ENCODE results near the gene GPX3.

Gene GPX3

DNA sequence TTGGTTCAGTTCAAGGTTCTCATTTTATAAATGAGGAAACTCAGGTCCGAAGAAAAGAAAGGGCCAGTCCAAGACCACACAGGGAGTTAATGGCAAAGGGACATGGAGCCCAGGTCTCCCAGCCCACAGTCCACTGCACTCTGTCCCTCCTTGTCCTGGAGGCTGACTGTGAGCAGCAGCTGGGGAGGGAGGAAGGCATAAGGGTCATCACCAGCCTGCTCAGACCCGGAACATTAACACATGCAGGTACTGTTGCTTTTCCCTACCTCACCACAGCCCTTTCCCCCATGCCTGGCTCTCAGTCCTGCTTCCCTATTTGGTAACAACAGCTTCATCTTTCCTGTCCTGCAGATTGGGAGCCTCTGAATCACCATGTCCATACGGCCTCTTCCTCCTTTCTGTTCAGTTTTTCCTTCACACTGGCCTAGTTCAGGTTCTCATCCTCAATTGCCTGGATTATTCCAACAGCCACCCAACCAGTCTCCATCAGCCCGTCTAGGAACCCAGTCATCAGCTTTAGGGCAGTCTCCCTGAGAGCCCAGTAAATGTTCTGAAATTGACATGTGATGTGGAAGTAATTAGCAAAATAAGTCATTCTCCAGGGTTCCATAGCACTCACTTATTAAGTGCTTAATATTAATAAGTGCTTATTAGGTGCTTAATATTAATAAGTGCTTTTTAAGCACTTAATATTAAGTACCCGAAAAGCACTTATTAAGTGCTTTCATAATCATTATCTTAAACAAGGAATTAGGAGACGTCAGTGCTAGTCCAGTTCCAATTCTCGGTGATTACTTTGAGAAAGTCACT is 4.3 kb downstream of the GPX3 start:
- no peak overlapping the region for H3K27ac ChIP-seq (ENCODE audit: low read length)
- no peaks in the 10 kb centered on the region for H3K36me3 ChIP-seq (ENCODE audit: control insufficient read depth, insufficient read depth, low read length)
- WGBS (ENCODE audit: insufficient coverage, insufficient read length), result no CpG with 5 or more reads among the region's 7 CpGs
- H3K9me3 ChIP-seq (ENCODE audit: control insufficient read depth, insufficient read depth, low read length), result no peaks in the 10 kb centered on the region
- no peaks in the 10 kb centered on the region for H3K4me1 ChIP-seq (ENCODE audit: control insufficient read depth, insufficient read depth, low read length)
- no peak for DNase-seq (ENCODE audit: low read depth, low spot score)
- H3K27me3 ChIP-seq (ENCODE audit: control insufficient read depth, insufficient read depth, low read length), result peaks cover 3% of the 10 kb centered on the region; the same call in 1 of the 2 replicates
- no peak overlapping the region for H3K4me3 ChIP-seq (ENCODE audit: low read length)

DNA sequence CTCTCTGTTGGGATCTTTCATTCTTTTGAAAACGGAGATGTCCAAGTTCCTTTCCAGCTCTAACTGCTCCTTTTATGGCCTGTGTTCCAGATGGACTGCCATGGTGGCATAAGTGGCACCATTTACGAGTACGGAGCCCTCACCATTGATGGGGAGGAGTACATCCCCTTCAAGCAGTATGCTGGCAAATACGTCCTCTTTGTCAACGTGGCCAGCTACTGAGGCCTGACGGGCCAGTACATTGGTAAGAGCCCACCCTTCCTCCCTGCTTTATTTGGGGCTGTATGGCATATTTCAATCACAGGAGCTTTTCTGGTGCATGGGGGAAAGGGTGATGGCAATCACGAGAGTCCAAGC is 4.8 kb downstream of the GPX3 start:
- Histone ChIP-seq H3K27me3 (ENCODE audit: control insufficient read depth, insufficient read depth, low read length) (peaks cover 3% of the 10 kb centered on the region; the same call in 1 of the 2 replicates), H3K36me3 (ENCODE audit: control insufficient read depth, insufficient read depth, low read length) (no peaks in the 10 kb centered on the region), H3K4me1 (ENCODE audit: control insufficient read depth, insufficient read depth, low read length) (no peaks in the 10 kb centered on the region), H3K4me3 (ENCODE audit: low read length) (no peak overlapping the region), H3K27ac (ENCODE audit: low read length) (no peak overlapping the region), H3K9me3 (ENCODE audit: control insufficient read depth, insufficient read depth, low read length) (no peaks in the 10 kb centered on the region)
- WGBS (ENCODE audit: insufficient coverage, insufficient read length), result no CpG with 5 or more reads among the region's 7 CpGs
- DNase-seq (ENCODE audit: low read depth, low spot score), result no peak

DNA sequence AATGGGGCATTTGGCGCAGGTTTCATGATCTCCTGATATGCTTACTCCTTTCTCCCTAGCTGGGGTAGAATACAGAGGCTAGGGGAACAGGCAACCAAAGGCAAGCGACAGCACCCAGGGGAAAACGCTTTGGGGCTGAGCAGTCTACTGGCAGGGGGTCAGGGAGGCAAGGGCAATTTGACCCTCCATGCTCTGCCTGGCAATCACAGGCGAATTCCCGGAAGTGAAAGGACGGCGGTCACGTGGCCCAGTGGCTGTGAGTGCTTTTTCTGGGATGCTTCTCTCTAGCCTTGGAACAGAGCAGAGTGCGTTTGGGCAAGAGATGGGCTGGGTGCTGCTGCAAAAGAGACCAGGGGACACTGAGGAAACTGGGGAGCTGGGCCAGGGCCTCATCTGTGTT is 5.7 kb downstream of the GPX3 start:
- Histone ChIP-seq H3K27me3 (ENCODE audit: control insufficient read depth, insufficient read depth, low read length) (peaks cover 2% of the 10 kb centered on the region; the same call in 1 of the 2 replicates), H3K27ac (ENCODE audit: low read length) (no peak overlapping the region), H3K4me3 (ENCODE audit: low read length) (no peak overlapping the region), H3K36me3 (ENCODE audit: control insufficient read depth, insufficient read depth, low read length) (no peaks in the 10 kb centered on the region), H3K4me1 (ENCODE audit: control insufficient read depth, insufficient read depth, low read length) (no peaks in the 10 kb centered on the region), H3K9me3 (ENCODE audit: control insufficient read depth, insufficient read depth, low read length) (no peaks in the 10 kb centered on the region)
- no CpG with 5 or more reads among the region's 9 CpGs for WGBS (ENCODE audit: insufficient coverage, insufficient read length)
- no peak for DNase-seq (ENCODE audit: low read depth, low spot score)

DNA sequence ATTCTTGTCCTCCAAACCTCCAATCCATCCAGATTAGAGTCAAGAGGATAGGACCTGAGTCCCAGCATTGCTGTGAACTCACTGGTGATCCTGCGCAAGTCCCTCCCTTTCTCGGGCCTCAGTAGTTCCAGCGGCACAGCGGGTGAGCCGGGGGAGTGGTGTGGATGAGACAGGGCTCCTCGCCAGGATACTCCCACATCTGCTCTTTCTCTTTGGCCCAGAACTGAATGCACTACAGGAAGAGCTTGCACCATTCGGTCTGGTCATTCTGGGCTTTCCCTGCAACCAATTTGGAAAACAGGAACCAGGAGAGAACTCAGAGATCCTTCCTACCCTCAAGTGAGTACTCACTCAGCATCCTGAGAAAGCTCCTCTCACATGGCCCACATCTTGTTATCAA is 6.3 kb downstream of the GPX3 start:
- no peaks in the 10 kb centered on the region for H3K9me3 ChIP-seq (ENCODE audit: control insufficient read depth, insufficient read depth, low read length)
- H3K36me3 ChIP-seq (ENCODE audit: control insufficient read depth, insufficient read depth, low read length), result no peaks in the 10 kb centered on the region
- no peak overlapping the region for H3K4me3 ChIP-seq (ENCODE audit: low read length)
- H3K4me1 ChIP-seq (ENCODE audit: control insufficient read depth, insufficient read depth, low read length), result no peaks in the 10 kb centered on the region
- DNase-seq (ENCODE audit: low read depth, low spot score), result no peak
- WGBS (ENCODE audit: insufficient coverage, insufficient read length), result no CpG with 5 or more reads among the region's 7 CpGs
- H3K27ac ChIP-seq (ENCODE audit: low read length), result no peak overlapping the region
- no peaks in the 10 kb centered on the region for H3K27me3 ChIP-seq (ENCODE audit: control insufficient read depth, insufficient read depth, low read length)

DNA sequence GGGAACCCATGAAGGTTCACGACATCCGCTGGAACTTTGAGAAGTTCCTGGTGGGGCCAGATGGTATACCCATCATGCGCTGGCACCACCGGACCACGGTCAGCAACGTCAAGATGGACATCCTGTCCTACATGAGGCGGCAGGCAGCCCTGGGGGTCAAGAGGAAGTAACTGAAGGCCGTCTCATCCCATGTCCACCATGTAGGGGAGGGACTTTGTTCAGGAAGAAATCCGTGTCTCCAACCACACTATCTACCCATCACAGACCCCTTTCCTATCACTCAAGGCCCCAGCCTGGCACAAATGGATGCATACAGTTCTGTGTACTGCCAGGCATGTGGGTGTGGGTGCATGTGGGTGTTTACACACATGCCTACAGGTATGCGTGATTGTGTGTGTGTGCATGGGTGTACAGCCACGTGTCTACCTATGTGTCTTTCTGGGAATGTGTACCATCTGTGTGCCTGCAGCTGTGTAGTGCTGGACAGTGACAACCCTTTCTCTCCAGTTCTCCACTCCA is 7.6 kb downstream of the GPX3 start:
- H3K4me1 ChIP-seq (ENCODE audit: control insufficient read depth, insufficient read depth, low read length), result no peaks in the 10 kb centered on the region
- H3K27me3 ChIP-seq (ENCODE audit: control insufficient read depth, insufficient read depth, low read length), result no peaks in the 10 kb centered on the region
- no peak for DNase-seq (ENCODE audit: low read depth, low spot score)
- no peaks in the 10 kb centered on the region for H3K9me3 ChIP-seq (ENCODE audit: control insufficient read depth, insufficient read depth, low read length)
- no peak overlapping the region for H3K4me3 ChIP-seq (ENCODE audit: low read length)
- WGBS (ENCODE audit: insufficient coverage, insufficient read length), result no CpG with 5 or more reads among the region's 11 CpGs
- H3K27ac ChIP-seq (ENCODE audit: low read length), result no peak overlapping the region
- no peaks in the 10 kb centered on the region for H3K36me3 ChIP-seq (ENCODE audit: control insufficient read depth, insufficient read depth, low read length)

DNA sequence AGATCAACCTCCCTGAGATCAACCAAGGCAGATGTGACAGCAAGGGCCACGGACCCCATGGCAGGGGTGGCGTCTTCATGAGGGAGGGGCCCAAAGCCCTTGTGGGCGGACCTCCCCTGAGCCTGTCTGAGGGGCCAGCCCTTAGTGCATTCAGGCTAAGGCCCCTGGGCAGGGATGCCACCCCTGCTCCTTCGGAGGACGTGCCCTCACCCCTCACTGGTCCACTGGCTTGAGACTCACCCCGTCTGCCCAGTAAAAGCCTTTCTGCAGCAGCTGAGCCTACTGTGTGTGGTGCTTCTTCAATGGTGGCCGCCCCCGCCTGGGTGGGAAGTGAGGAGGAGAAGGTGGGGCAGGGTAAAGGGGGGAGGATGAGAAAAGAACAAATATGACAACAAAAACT is 8.3 kb downstream of the GPX3 start:
- H3K4me3 ChIP-seq (ENCODE audit: low read length), result no peak overlapping the region
- no peak overlapping the region for H3K27ac ChIP-seq (ENCODE audit: low read length)
- no peaks in the 10 kb centered on the region for H3K36me3 ChIP-seq (ENCODE audit: control insufficient read depth, insufficient read depth, low read length)
- no CpG with 5 or more reads among the region's 8 CpGs for WGBS (ENCODE audit: insufficient coverage, insufficient read length)
- H3K27me3 ChIP-seq (ENCODE audit: control insufficient read depth, insufficient read depth, low read length), result no peaks in the 10 kb centered on the region
- no peaks in the 10 kb centered on the region for H3K9me3 ChIP-seq (ENCODE audit: control insufficient read depth, insufficient read depth, low read length)
- no peak for DNase-seq (ENCODE audit: low read depth, low spot score)
- H3K4me1 ChIP-seq (ENCODE audit: control insufficient read depth, insufficient read depth, low read length), result no peaks in the 10 kb centered on the region

DNA sequence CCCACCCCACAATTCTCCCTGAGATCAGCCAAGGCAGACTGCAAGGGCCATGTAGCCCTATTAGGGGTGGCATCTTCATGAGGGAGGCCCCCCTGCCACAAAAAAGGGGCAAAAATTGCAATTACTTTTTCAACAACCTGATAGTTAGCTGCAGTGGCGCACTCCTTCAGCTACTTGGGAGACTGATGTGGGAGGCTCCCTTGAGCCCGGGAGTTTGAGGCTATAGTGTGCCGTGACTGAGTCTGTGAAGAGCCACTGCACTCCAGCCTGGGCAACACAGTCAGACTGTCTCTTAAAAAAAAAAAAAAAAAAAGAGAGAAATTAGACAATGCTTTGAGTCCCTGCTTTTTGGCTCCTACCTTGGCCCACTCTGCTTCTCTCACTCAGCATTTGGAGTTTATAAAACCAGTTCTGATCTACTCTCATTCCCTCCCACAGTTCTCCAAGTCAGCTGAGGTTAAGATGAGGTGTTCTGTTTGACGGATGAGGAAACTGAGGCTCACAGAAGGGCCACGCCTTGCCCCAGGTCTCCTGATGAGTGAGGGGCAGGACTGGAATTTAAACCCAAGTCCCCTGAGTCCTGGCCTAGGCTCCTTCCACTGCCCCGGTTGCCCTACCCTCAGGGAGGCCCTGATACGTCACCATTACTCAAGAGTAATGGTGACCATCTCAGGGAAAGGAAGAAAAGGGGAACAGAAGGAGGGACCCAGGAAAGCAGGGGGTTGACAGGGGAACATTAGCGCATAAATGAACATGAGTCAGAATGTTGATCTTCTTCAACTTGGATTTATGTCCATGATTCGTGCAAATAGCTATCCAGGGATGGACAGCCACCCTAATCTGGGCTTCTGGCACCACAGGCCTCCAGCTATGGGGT is 9.0 kb downstream of the GPX3 start:
- Histone ChIP-seq H3K4me3 (ENCODE audit: low read length) (no peak overlapping the region), H3K4me1 (ENCODE audit: control insufficient read depth, insufficient read depth, low read length) (no peaks in the 10 kb centered on the region), H3K9me3 (ENCODE audit: control insufficient read depth, insufficient read depth, low read length) (no peaks in the 10 kb centered on the region), H3K27ac (ENCODE audit: low read length) (no peak overlapping the region), H3K27me3 (ENCODE audit: control insufficient read depth, insufficient read depth, low read length) (no peaks in the 10 kb centered on the region), H3K36me3 (ENCODE audit: control insufficient read depth, insufficient read depth, low read length) (no peaks in the 10 kb centered on the region)
- no peak for DNase-seq (ENCODE audit: low read depth, low spot score)
- whole genome bisulfite sequencing (ENCODE audit: insufficient coverage, insufficient read length), result no CpG with 5 or more reads among the region's 9 CpGs

DNA sequence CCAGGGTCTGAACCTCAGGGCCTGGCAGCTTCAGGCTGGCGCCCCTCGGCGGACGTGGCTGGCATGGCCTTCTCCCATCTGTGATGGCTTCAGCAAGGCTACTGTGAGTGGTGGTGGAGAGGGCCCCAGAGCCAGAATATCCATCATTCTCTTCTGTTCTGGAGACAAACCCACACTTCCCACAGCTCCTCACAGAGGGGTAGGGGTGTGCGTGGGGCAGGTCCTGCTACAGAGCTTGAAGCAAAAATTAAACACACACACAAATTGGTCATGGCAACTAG is 9.6 kb downstream of the GPX3 start:
- no peak overlapping the region for H3K4me3 ChIP-seq (ENCODE audit: low read length)
- no CpG with 5 or more reads among the region's 5 CpGs for WGBS (ENCODE audit: insufficient coverage, insufficient read length)
- no peaks in the 10 kb centered on the region for H3K27me3 ChIP-seq (ENCODE audit: control insufficient read depth, insufficient read depth, low read length)
- H3K27ac ChIP-seq (ENCODE audit: low read length), result no peak overlapping the region
- H3K36me3 ChIP-seq (ENCODE audit: control insufficient read depth, insufficient read depth, low read length), result 0 out of 2 replicates have a peak, but pooled peaks cover 3% of the 10 kb centered on the region
- H3K9me3 ChIP-seq (ENCODE audit: control insufficient read depth, insufficient read depth, low read length), result no peaks in the 10 kb centered on the region
- DNase-seq (ENCODE audit: low read depth, low spot score), result no peak
- H3K4me1 ChIP-seq (ENCODE audit: control insufficient read depth, insufficient read depth, low read length), result no peaks in the 10 kb centered on the region

DNA sequence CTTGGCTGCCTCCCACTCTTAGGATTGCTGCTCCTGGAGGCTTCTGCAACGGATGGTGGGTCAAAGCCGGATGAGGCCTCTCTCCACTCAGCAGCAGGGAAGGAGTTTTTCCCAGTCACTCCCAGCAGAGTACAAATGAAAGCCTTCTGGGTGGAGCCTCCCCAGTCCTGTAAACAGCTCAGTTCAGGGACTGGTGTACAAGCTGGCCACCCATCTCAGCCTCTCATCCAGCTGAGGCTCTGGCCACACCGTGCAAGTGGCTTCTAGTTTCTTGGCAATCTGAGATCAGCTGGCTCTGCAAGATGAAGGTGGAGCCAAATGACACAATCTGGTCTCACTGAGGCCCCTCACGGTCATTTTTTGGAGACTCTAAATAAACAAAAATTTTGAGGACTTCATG is 10.0 kb downstream of the GPX3 start:
- Histone ChIP-seq H3K27me3 (ENCODE audit: control insufficient read depth, insufficient read depth, low read length) (no peaks in the 10 kb centered on the region), H3K9me3 (ENCODE audit: control insufficient read depth, insufficient read depth, low read length) (no peaks in the 10 kb centered on the region), H3K4me3 (ENCODE audit: low read length) (no peak overlapping the region), H3K27ac (ENCODE audit: low read length) (no peak overlapping the region), H3K36me3 (ENCODE audit: control insufficient read depth, insufficient read depth, low read length) (0 out of 2 replicates have a peak, but pooled peaks cover 4% of the 10 kb centered on the region), H3K4me1 (ENCODE audit: control insufficient read depth, insufficient read depth, low read length) (no peaks in the 10 kb centered on the region)
- WGBS (ENCODE audit: insufficient coverage, insufficient read length), result no CpG with 5 or more reads among the region's 4 CpGs
- DNase-seq (ENCODE audit: low read depth, low spot score), result no peak

DNA sequence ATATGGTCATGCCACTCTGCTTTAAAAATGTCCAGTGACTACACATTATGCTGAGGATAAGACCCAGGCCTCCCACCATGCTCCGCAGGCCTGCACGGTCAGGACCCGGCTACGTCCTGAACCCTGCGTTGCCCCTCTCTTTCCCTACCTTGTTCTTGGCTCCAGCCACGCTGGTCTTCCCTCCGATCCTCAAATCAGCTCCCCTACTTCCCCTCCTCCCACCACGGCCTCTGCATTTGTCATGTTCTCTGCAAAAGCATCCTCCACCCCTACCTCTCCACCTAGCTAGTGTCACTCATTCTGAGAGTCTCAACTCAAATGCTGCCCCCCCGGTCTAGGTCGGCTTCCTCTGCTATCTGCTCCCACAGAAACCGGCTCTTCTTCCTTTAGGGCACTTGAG is 11.2 kb downstream of the GPX3 start:
- DNase-seq (ENCODE audit: low read depth, low spot score), result no peak
- Histone ChIP-seq H3K4me1 (ENCODE audit: control insufficient read depth, insufficient read depth, low read length) (no peaks in the 10 kb centered on the region), H3K9me3 (ENCODE audit: control insufficient read depth, insufficient read depth, low read length) (no peaks in the 10 kb centered on the region), H3K36me3 (ENCODE audit: control insufficient read depth, insufficient read depth, low read length) (0 out of 2 replicates have a peak, but pooled peaks cover 4% of the 10 kb centered on the region), H3K4me3 (ENCODE audit: low read length) (no peak overlapping the region), H3K27me3 (ENCODE audit: control insufficient read depth, insufficient read depth, low read length) (no peaks in the 10 kb centered on the region), H3K27ac (ENCODE audit: low read length) (no peak overlapping the region)
- WGBS (ENCODE audit: insufficient coverage, insufficient read length), result no CpG with 5 or more reads among the region's 11 CpGs
